Panc1 (cell line): ENCODE data around the gene MYRF. TPM values are rescaled to one million over a fixed set of nuclear protein-coding genes. Genes with fewer than 3 reads are reported as not detected.

ENCODE experiments used
- ATAC-seq: fragments of 200-7000 bp; cut with Tn5 transposase; 2 replicates; pipeline ENCODE4 v1.9.1; 2020; ENCODE audit warnings: mild to moderate bottlenecking, moderate library complexity
- BruUV-seq: library from RNA; stranded (reverse); fragments of 400-500 nt; replicated peaks from 2 replicates; lab custom pipeline; 2021; lab: Mats Ljungman, UMichigan
- CTCF ChIA-PET: fragments of 300-600 bp; sonication (Branson Sonifier 250); formaldehyde crosslinking; loops from one replicate; lab custom pipeline; 2022; ENCODE audit warnings: antibody characterized with exemption; lab: Charles Lee
- POLR2A ChIA-PET: fragments of 300-600 bp; sonication (Branson Sonifier 250); formaldehyde crosslinking; loops from one replicate; lab custom pipeline; 2022; ENCODE audit warnings: antibody characterized with exemption; lab: Charles Lee
- DNase-seq: peaks from one replicate; pipeline ENCODE4 v3.0.0-alpha.2; 2010; ENCODE audit warnings: low read depth, low spot score
- H3K27ac ChIP-seq: 2 replicates; pipeline ENCODE4 v1.5.1; 2011; ENCODE audit warnings: mild to moderate bottlenecking, low read length, inconsistent platforms
- H3K27me3 ChIP-seq: fragments of 200-500 bp; sonication (Bioruptor generic); 2 replicates; pipeline ENCODE4 v1.6.0; 2014; ENCODE audit warnings: low read length, inconsistent platforms; ENCODE audit not compliant: control insufficient read depth, insufficient read depth
- H3K36me3 ChIP-seq: fragments of 200-500 bp; sonication (Bioruptor generic); 2 replicates; pipeline ENCODE4 v1.5.1; 2014; ENCODE audit warnings: inconsistent platforms, mild to moderate bottlenecking, low read length, moderate library complexity; ENCODE audit not compliant: control insufficient read depth, insufficient read depth
- H3K4me1 ChIP-seq: 2 replicates; pipeline ENCODE4 v1.5.1; 2011; ENCODE audit warnings: inconsistent platforms, mild to moderate bottlenecking, low read length, moderate library complexity; ENCODE audit not compliant: control insufficient read depth, insufficient read depth
- H3K4me3 ChIP-seq, 2 experiments: 2 replicates each; pipeline ENCODE4 v1.5.1; 2011 to 2012; ENCODE audit warnings: low read depth in 2 of 2, low read length in 2 of 2, mild to moderate bottlenecking in 2 of 2, inconsistent platforms in 1 of 2, moderate library complexity in 1 of 2
- H3K9me3 ChIP-seq: fragments of 200-500 bp; sonication (Bioruptor generic); 2 replicates; pipeline ENCODE4 v1.5.1; 2014; ENCODE audit warnings: low read depth, mild to moderate bottlenecking, inconsistent platforms, low read length, moderate library complexity; ENCODE audit not compliant: control insufficient read depth, insufficient read depth
- POLR2AphosphoS5 ChIP-seq: IDR thresholded peaks from 2 replicates; pipeline ENCODE4 v1.6.1; 2012; ENCODE audit warnings: mild to moderate bottlenecking, low read depth, low read length, moderate library complexity
- REST ChIP-seq, 2 experiments: IDR thresholded peaks; 2 replicates each; pipeline ENCODE4 v1.6.1; 2011 to 2012; ENCODE audit warnings: low read depth in 2 of 2, control low read depth in 1 of 2, low read length in 1 of 2, mild to moderate bottlenecking in 1 of 2, moderate library complexity in 1 of 2; ENCODE audit not compliant: insufficient read depth in 1 of 2
- SIN3A ChIP-seq: IDR thresholded peaks from 2 replicates; pipeline ENCODE4 v1.6.1; 2012; ENCODE audit warnings: low read depth, mild to moderate bottlenecking, low read length, moderate library complexity, borderline replicate concordance; ENCODE audit not compliant: insufficient read depth
- TCF7L2 ChIP-seq: IDR thresholded peaks from 2 replicates; pipeline ENCODE4 v1.6.1; 2011; ENCODE audit warnings: mild to moderate bottlenecking, low read depth, low read length, inconsistent platforms
- in situ Hi-C: cut with HindIII; loops from 2 replicates; pipeline ENCODE4 v1.10.0; 2016; ENCODE audit warnings: low sequenced_read_pairs, low pct_unique_long_range_greater_than_20kb
- intact Hi-C: fragments of 100-400 bp; cut with micrococcal nuclease; formaldehyde crosslinking; loops from one replicate; pipeline ENCODE4 v1.10.0; 2022; ENCODE audit not compliant: unreplicated experiment
- total RNA-seq: library from RNA; stranded (reverse); gene quantifications from one replicate; pipeline ENCODE4 v1.2.1, GENCODE V29; 2021; ENCODE audit not compliant: unreplicated experiment
- TF ChIP-seq, protein P1 (sequence below): fragments of 450-650 bp; IDR thresholded peaks from 2 replicates; pipeline ENCODE4 v1.5.1; 2017; ENCODE audit warnings: mild to moderate bottlenecking

Gene MYRF
- total RNA-seq, 1 experiment from 2014 or later, result 2.8 TPM

DNA sequence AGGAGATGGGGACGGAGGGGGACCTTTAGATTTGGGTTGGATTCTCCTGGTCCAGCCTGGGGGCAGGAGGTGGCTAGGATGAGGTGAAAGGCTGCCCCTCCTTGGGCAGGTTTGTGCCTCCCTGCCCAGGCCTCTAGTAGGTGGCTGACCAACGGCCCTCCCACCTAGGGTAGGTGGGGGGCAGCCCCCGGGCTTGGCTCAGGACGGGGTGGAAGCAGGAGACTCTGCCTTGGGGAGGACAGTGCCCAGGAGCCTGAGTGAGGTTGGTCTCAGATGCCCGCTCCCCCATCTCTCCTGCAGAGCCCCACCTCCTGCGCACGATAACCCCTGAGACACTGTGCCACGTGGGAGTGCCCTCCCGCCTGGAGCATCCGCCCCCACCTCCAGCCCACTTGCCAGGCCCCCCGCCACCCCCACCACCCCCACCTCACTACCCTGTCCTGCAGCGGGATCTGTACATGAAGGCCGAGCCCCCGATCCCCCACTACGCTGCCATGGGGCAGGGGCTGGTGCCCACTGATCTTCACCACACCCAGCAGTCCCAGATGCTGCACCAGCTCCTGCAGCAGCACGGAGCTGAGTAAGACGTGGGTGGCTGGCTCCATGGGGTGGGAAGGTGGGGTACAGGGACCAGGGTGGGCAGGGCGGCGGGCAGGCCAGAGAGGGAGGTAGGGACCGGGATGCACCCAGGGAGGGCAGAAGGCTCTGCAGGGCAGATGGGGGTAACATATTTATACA, 17.7 kb downstream of the MYRF start:
- CTCF ChIA-PET, result no interaction called here
- Histone ChIP-seq H3K9me3 (no peaks in the 10 kb centered on the region), H3K36me3 (no peaks in the 10 kb centered on the region), H3K4me3 (no peak overlapping the region), H3K4me1 (peaks cover 10% of the 10 kb centered on the region), H3K27me3 (no peaks in the 10 kb centered on the region), H3K27ac (no peak overlapping the region)
- BruUV-seq, result no TSS peak
- ATAC-seq (no peak), DNase-seq (no peak)
- in situ Hi-C loops, result no loop called here
- no peak for TF ChIP-seq SIN3A
- no peak for TF ChIP-seq REST (IDR thresholded peaks at IDR 0.05; ENCODE audit: insufficient read depth in 1 of 2, low read depth in 2 of 2, low read length in 1 of 2)
- TF ChIP-seq POLR2AphosphoS5, result no peak
- TF ChIP-seq, protein P1, sequence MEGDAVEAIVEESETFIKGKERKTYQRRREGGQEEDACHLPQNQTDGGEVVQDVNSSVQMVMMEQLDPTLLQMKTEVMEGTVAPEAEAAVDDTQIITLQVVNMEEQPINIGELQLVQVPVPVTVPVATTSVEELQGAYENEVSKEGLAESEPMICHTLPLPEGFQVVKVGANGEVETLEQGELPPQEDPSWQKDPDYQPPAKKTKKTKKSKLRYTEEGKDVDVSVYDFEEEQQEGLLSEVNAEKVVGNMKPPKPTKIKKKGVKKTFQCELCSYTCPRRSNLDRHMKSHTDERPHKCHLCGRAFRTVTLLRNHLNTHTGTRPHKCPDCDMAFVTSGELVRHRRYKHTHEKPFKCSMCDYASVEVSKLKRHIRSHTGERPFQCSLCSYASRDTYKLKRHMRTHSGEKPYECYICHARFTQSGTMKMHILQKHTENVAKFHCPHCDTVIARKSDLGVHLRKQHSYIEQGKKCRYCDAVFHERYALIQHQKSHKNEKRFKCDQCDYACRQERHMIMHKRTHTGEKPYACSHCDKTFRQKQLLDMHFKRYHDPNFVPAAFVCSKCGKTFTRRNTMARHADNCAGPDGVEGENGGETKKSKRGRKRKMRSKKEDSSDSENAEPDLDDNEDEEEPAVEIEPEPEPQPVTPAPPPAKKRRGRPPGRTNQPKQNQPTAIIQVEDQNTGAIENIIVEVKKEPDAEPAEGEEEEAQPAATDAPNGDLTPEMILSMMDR, result no peak
- no peak for TF ChIP-seq TCF7L2
- intact Hi-C loops, result no loop called here
- POLR2A ChIA-PET, result no interaction called here

- no peak for DNase-seq
- Histone ChIP-seq H3K27ac (no peak overlapping the region), H3K9me3 (no peaks in the 10 kb centered on the region), H3K4me1 (peaks cover 9% of the 10 kb centered on the region), H3K4me3 (no peak overlapping the region), H3K27me3 (no peaks in the 10 kb centered on the region), H3K36me3 (no peaks in the 10 kb centered on the region)
- POLR2A ChIA-PET, result no interaction called here
- ATAC-seq, result no peak
- CTCF ChIA-PET, result no interaction called here
- TF ChIP-seq TCF7L2 (no peak), REST (IDR thresholded peaks at IDR 0.05; ENCODE audit: insufficient read depth in 1 of 2, low read depth in 2 of 2, low read length in 1 of 2) (no peak), POLR2AphosphoS5 (no peak), SIN3A (no peak)
- TF ChIP-seq, protein P1, result no peak
- BruUV-seq, result no TSS peak
- in situ Hi-C loops (no loop called here), intact Hi-C loops (no loop called here)
Observed at GRCh38 chr11:61771195-61771894, 18.9 kb downstream of the MYRF start.
